IMR-90 (cell line): ENCODE measurements around the gene PGGHG. TPM values are rescaled to one million over a fixed set of nuclear protein-coding genes. Genes with fewer than 3 reads are reported as not detected.

Experiments used
- ATAC-seq: fragments of 200-7000 bp; cut with Tn5 transposase; 2 replicates; pipeline ENCODE4 v1.9.1; 2020; ENCODE audit warnings: low read depth, mild to moderate bottlenecking, moderate library complexity
- BruUV-seq: library from RNA; stranded (reverse); fragments of 400-500 nt; replicated peaks from 2 replicates; lab custom pipeline; 2021; lab: Mats Ljungman, UMichigan
- CTCF ChIA-PET: fragments of 300-600 bp; formaldehyde crosslinking; extraction: SDS; loops from one replicate; lab custom pipeline; 2021; ENCODE audit warnings: antibody characterized with exemption; lab: Yijun Ruan, JAX
- POLR2A ChIA-PET: fragments of 300-600 bp; sonication (Branson Sonifier 250); formaldehyde crosslinking; loops from one replicate; lab custom pipeline; 2022; ENCODE audit warnings: antibody characterized with exemption; ENCODE audit not compliant: unreplicated experiment; lab: Charles Lee
- DNase-seq: peaks from one replicate; pipeline ENCODE4 v3.0.0; 2013
- H2AFZ ChIP-seq: replicated peaks from 2 replicates; pipeline ENCODE3; 2013; ENCODE audit warnings: low read length, mild to moderate bottlenecking; ENCODE audit not compliant: poor library complexity
- H2AK5ac ChIP-seq: 2 replicates; pipeline ENCODE4 v1.6.1; 2013; ENCODE audit warnings: low read depth, low read length, inconsistent platforms
- H2AK9ac ChIP-seq: replicated peaks from 2 replicates; pipeline ENCODE3; 2013; ENCODE audit warnings: mild to moderate bottlenecking, low read depth, low read length, moderate library complexity; ENCODE audit not compliant: poor library complexity
- H2BK120ac ChIP-seq: 2 replicates; pipeline ENCODE4 v1.6.1; 2013; ENCODE audit warnings: low read depth, low read length, inconsistent platforms
- H2BK15ac ChIP-seq: 3 replicates; pipeline ENCODE4 v1.6.1; 2013; ENCODE audit warnings: low read depth, low read length, inconsistent platforms
- H2BK20ac ChIP-seq: 2 replicates; pipeline ENCODE4 v1.6.1; 2013; ENCODE audit warnings: low read depth, mild to moderate bottlenecking, inconsistent platforms, low read length, moderate library complexity
- H2BK5ac ChIP-seq: 2 replicates; pipeline ENCODE4 v1.6.1; 2013; ENCODE audit warnings: mild to moderate bottlenecking, low read depth, low read length, inconsistent platforms; ENCODE audit not compliant: poor library complexity, severe bottlenecking
- H3K14ac ChIP-seq: replicated peaks from 2 replicates; pipeline ENCODE4 v1.6.1; 2013; ENCODE audit warnings: low read depth, low read length, inconsistent platforms
- H3K18ac ChIP-seq: 2 replicates; pipeline ENCODE4 v1.6.1; 2013; ENCODE audit warnings: low read depth, low read length, control low read depth
- H3K23ac ChIP-seq: 2 replicates; pipeline ENCODE4 v1.6.1; 2013; ENCODE audit warnings: low read depth, low read length, inconsistent platforms
- H3K27ac ChIP-seq: 2 replicates; pipeline ENCODE4 v1.5.1; 2013; ENCODE audit warnings: mild to moderate bottlenecking, control low read depth, low read length; ENCODE audit not compliant: insufficient read depth
- H3K27me3 ChIP-seq: 2 replicates; pipeline ENCODE4 v1.6.1; 2013; ENCODE audit warnings: low read length; ENCODE audit not compliant: control insufficient read depth, insufficient read depth
- H3K36me3 ChIP-seq: 2 replicates; pipeline ENCODE4 v1.6.1; 2013; ENCODE audit warnings: low read length, mixed read lengths; ENCODE audit not compliant: control insufficient read depth, insufficient read depth
- H3K4ac ChIP-seq: 2 replicates; pipeline ENCODE4 v1.6.1; 2013; ENCODE audit warnings: low read depth, low read length, inconsistent platforms
- H3K4me1 ChIP-seq: 2 replicates; pipeline ENCODE4 v1.6.1; 2013; ENCODE audit warnings: low read length, mixed read lengths; ENCODE audit not compliant: control insufficient read depth, insufficient read depth
- H3K4me2 ChIP-seq: 2 replicates; pipeline ENCODE4 v1.6.1; 2013; ENCODE audit warnings: low read depth, mild to moderate bottlenecking, control low read depth, low read length, moderate library complexity
- H3K4me3 ChIP-seq: 2 replicates; pipeline ENCODE4 v1.5.1; 2013; ENCODE audit warnings: low read depth, mild to moderate bottlenecking, control low read depth, low read length, moderate library complexity; ENCODE audit not compliant: insufficient read depth
- H3K56ac ChIP-seq: 2 replicates; pipeline ENCODE4 v1.6.1; 2013; ENCODE audit warnings: low read length, inconsistent platforms; ENCODE audit not compliant: insufficient read depth; ENCODE audit errors: extremely low read depth
- H3K79me1 ChIP-seq, 2 experiments: 2 replicates each; pipeline ENCODE4 v1.6.1; 2013; ENCODE audit warnings: low read length in 2 of 2, inconsistent platforms in 1 of 2, low read depth in 1 of 2
- H3K9ac ChIP-seq: 2 replicates; pipeline ENCODE4 v1.6.1; 2013; ENCODE audit warnings: low read depth, low read length, control low read depth
- H3K9me1 ChIP-seq: 2 replicates; pipeline ENCODE4 v1.6.1; 2013; ENCODE audit warnings: low read length, inconsistent platforms; ENCODE audit not compliant: insufficient read depth
- H3K9me3 ChIP-seq: 2 replicates; pipeline ENCODE4 v1.6.1; 2013; ENCODE audit warnings: low read length; ENCODE audit not compliant: control insufficient read depth, insufficient read depth
- H4K20me1 ChIP-seq: 2 replicates; pipeline ENCODE4 v1.6.1; 2013; ENCODE audit warnings: low read length, inconsistent platforms; ENCODE audit not compliant: insufficient read depth
- H4K5ac ChIP-seq: 2 replicates; pipeline ENCODE4 v1.6.1; 2013; ENCODE audit warnings: mild to moderate bottlenecking, low read depth, low read length, control low read depth
- H4K8ac ChIP-seq, 2 experiments: 2 replicates each; pipeline ENCODE4 v1.6.1; 2013; ENCODE audit warnings: low read depth in 2 of 2, low read length in 2 of 2, control low read depth in 1 of 2, inconsistent platforms in 1 of 2
- H4K91ac ChIP-seq: 2 replicates; pipeline ENCODE4 v1.6.1; 2013; ENCODE audit warnings: low read depth, low read length, inconsistent platforms; ENCODE audit not compliant: insufficient read depth
- POLR2A ChIP-seq: IDR thresholded peaks from 2 replicates; pipeline ENCODE4 v1.6.1; 2012; ENCODE audit warnings: mild to moderate bottlenecking, low read depth, low read length
- RCOR1 ChIP-seq: IDR thresholded peaks from 2 replicates; pipeline ENCODE4 v1.6.1; 2012; ENCODE audit warnings: mild to moderate bottlenecking, low read length, improper control_type of control experiment; ENCODE audit not compliant: insufficient replicate concordance
- WGBS, 2 experiments: methylation state at CpG; one replicate each; pipeline versions ENCODE4 v1.1.5 to v1.1.7; 2013; ENCODE audit warnings: missing lambda C conversion rate in 2 of 2; ENCODE audit not compliant: insufficient read length in 1 of 2; ENCODE audit errors: extremely low coverage in 2 of 2; 5-methylcytosine and 5-hydroxymethylcytosine counted together
- dilution Hi-C: fragments of 300-500 bp; cut with HindIII; formaldehyde crosslinking; loops from one replicate; pipeline ENCODE4 v1.14.3; 2018; ENCODE audit warnings: low sequenced_read_pairs; ENCODE audit not compliant: unreplicated experiment
- in situ Hi-C: fragments of 300-500 bp; cut with MboI; formaldehyde crosslinking; loops from 3 replicates; pipeline ENCODE4 v1.14.3; 2019; ENCODE audit warnings: low sequenced_read_pairs, inconsistent platforms, mixed read lengths
- intact Hi-C: fragments of 100-400 bp; cut with micrococcal nuclease; formaldehyde crosslinking; loops from 2 replicates; pipeline ENCODE4 v1.10.0; 2022
- polyA plus RNA-seq, 3 experiments: library from polyadenylated mRNA; depleted of rRNA; stranded (reverse); fragments of >200 nt; gene quantifications; 2 replicates each; pipeline ENCODE4 v1.2.3, GENCODE V29; 2012; ENCODE audit warnings: low replicate concordance in 1 of 3
- total RNA-seq: library from RNA; depleted of rRNA; stranded (reverse); fragments of >200 nt; gene quantifications from 2 replicates; pipeline ENCODE4 v1.2.3, GENCODE V29; 2012

PGGHG gene
- total and polyA plus RNA-seq, 2 of the 4 experiments (the other 2 are of a cell fraction) = 1.8 to 17.0 TPM

GRCh38 chr11:298406-299065, 9.6 kb downstream of the PGGHG start:
- Histone ChIP-seq H2AK9ac (no peak overlapping the region), H2BK120ac (no peak overlapping the region), H2BK20ac (no peak overlapping the region), H2BK15ac (no peak overlapping the region), H3K27ac (no peak overlapping the region), H3K9ac (no peak overlapping the region), H3K56ac (no peak overlapping the region), H4K91ac (no peak overlapping the region), H3K4me1 (no peaks in the 10 kb centered on the region; the same call in 1 of the 2 replicates), H3K79me1 (no peaks in the 10 kb centered on the region), H2AK5ac (no peak overlapping the region), H3K36me3 (peaks cover 10% of the 10 kb centered on the region), H3K18ac (no peak overlapping the region), H3K23ac (no peak overlapping the region), H2BK5ac (no peak overlapping the region), H3K9me1 (no peaks in the 10 kb centered on the region), H3K4me3 (no peak overlapping the region), H3K4me2 (no peak overlapping the region), H4K5ac (no peak overlapping the region), H3K9me3 (no peaks in the 10 kb centered on the region), H3K27me3 (peaks cover 8% of the 10 kb centered on the region), H4K20me1 (no peaks in the 10 kb centered on the region), H4K8ac (no peak overlapping the region), H3K4ac (no peak overlapping the region), H3K14ac (no peak overlapping the region), H2AFZ (no peak overlapping the region)
- ChIA-PET POLR2A (no interaction called here), CTCF (no interaction called here)
- WGBS, 2 experiments = 88% methylated on average over 7 of the region's 15 CpGs; no CpG with 5 or more reads in 1 of the 2 experiments
- intact Hi-C loops = no loop called here
- dilution Hi-C loops = no loop called here
- BruUV-seq = no TSS peak
- in situ Hi-C loops = no loop called here
- ATAC-seq = no peak
- no peak for TF ChIP-seq RCOR1
- TF ChIP-seq POLR2A = no peak
- DNase-seq = no peak
